GM13976 (cell line): ENCODE results near the gene EEA1.
"Not testable (repeated sequence)": the region's sequence is repeated elsewhere in the genome, so short reads cannot be mapped to it uniquely, and the experiment has no call there.

Source experiments
- DNase-seq: peaks from one replicate; pipeline ENCODE4 v3.0.0; 2012; ENCODE audit warnings: low spot score
- in situ Hi-C: fragments of 300-500 bp; cut with MboI; formaldehyde crosslinking; loops from one replicate; pipeline ENCODE4 v1.12.0; 2022; ENCODE audit warnings: low sequenced_read_pairs, mixed read lengths, inconsistent platforms; ENCODE audit not compliant: unreplicated experiment
- TF ChIP-seq, protein P1 (sequence below): IDR thresholded peaks from 2 replicates; pipeline ENCODE4 v1.5.1; 2012; ENCODE audit warnings: borderline replicate concordance, mild to moderate bottlenecking; ENCODE audit not compliant: insufficient read depth; ENCODE audit errors: extremely low read depth, missing control alignments, control extremely low read depth

EEA1 gene

DNA sequence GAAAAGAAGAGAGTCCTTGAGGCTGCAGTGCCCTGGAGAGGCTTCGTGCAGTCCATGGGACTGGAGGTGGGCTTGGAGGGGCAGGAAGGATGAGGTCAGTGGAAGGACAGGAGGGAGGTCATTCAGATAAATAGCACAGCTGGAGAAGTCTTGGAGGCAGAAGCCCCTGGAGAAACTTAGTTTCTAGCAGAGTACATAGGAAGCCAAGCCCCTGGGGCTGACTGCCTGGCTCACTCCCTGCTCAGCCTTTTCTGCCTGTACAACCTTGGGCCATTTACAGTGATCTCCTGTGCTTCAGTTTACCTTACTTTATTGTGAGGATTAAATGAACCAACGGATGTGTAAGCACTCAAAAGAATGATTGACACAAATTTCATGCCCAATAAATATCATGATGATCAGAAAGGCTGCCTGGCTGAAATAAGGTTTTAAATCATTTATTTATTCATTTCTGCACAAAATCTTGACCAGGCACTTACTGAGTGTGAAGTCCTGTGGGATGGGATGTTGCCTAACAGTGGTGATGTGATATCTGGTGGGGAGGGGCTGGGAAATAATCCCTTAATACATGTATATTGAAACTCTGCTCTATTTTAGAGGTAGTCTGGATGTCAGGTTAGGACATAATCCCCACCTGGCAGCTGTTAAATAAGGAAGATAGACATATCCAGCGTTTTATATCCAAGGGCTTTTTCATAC is 172.0 kb downstream of the EEA1 start:
- DNase-seq: no peak
- in situ Hi-C loops: no loop called here
- TF ChIP-seq, protein P1, sequence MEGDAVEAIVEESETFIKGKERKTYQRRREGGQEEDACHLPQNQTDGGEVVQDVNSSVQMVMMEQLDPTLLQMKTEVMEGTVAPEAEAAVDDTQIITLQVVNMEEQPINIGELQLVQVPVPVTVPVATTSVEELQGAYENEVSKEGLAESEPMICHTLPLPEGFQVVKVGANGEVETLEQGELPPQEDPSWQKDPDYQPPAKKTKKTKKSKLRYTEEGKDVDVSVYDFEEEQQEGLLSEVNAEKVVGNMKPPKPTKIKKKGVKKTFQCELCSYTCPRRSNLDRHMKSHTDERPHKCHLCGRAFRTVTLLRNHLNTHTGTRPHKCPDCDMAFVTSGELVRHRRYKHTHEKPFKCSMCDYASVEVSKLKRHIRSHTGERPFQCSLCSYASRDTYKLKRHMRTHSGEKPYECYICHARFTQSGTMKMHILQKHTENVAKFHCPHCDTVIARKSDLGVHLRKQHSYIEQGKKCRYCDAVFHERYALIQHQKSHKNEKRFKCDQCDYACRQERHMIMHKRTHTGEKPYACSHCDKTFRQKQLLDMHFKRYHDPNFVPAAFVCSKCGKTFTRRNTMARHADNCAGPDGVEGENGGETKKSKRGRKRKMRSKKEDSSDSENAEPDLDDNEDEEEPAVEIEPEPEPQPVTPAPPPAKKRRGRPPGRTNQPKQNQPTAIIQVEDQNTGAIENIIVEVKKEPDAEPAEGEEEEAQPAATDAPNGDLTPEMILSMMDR: no peak

DNA sequence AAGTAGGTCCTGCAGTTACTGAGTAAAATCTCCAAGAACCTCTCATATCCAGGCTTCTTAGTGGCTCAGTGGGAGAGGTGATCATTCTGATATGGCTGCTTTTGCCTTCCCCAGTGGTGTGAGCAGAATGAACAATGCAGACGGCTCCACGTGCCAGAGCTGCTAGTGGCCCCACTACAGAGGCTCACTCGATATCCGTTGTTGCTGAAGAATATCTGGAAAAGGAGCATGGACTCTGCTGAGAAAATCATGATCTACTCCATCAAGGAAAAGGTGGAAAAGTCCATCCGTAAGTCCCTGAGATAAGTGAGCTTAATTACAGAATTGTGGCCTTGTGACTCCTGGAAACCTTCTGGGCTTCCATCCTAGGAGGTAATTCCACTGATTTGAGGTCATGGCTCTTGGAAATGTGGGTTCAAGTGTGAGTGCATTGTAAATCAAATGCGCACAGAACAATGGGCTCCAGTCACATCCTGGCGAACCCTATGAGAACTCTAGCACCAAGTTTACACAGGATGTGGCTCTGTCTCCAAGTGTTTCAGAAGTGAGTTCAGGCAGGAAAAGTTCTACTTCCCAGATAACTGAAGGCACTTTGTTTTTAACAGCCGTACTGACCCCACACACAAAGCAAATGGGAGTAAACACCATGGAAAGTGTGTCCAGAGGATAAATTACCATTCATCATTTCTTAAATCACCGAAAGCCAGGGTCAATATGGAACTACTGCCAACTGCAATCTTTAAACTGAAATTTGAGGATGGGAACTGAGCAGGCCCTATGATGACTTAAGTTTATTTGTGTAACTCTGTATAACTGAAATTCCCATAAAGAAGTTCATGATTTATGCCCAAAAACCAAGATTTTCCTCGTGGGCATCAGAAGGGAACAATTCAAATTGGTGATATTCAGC is 174.9 kb downstream of the EEA1 start:
- no peak for DNase-seq
- in situ Hi-C loops: no loop called here
- TF ChIP-seq, protein P1: no peak

DNA sequence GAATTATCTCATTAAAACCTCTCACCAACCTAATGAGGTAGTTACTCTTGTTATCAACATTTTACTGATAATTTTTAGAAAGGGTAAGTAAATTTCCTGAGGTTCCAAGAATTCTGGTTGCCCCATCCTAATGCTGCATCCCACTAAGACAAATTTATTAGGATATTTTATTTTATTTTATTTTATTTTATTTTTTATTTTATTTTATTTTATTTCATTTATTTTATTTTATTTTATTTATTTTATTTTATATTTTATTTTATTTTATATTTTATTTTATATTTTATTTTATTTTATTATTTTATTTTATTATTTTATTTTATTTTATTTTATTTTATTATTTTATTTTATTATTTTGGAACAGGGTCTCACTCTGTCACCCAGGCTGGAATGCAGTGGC is 179.4 kb downstream of the EEA1 start:
- DNase-seq, in situ Hi-C loops: not testable (repeated sequence)

DNA sequence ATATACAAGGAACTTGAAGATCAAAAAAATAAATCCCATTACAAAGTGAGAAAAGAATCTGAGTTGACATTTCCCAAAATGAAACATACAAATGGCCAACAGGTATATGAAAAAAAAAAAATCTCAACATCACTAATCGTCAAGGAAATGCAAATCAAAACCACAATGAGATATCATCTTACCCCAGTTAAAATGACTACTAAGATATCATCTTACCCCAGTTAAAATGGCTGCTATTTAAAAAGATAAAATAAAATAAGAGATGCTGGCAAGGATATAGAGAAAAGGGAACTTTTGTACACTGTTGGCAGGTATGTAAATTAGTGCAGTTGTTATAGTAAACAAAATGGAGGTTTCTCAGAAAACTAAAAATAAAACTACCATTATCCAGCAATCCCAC is 181.9 kb downstream of the EEA1 start:
- DNase-seq: no peak
- TF ChIP-seq, protein P1: no peak
- in situ Hi-C loops: no loop called here

DNA sequence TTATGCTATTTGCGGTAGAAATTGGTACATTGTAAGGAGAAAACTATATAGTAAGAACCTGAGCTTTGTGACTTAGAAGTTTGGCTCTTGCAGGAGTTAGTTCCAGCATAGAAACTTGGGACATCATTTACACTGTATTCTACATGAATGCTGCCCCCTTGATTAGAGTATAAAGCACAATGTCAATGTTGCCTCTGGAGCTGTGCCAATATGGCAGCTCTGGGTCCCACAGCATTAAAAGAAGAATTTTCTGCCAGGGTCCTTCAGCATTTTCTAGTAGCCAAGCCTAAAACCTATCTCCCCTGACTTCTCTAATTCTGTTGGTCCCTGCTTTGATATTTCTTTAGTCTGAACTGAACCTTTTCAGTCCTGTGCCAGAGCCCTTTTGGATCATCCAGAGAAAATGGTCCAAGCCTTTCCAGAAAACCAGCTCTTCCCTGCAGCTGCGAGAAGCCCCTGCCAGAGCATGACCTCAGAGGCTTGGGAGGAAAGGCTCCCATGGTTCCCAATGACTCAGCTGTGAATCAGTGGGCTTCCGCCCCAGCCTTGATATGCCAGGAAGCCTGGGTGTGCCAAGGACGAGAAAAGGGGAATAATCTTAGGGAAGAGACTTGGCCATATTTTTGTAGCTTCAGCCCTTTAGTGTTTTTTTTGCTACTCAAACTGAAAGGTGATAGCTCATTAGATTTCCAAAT is 183.1 kb downstream of the EEA1 start:
- in situ Hi-C loops: no loop called here
- no peak for DNase-seq
- TF ChIP-seq, protein P1: no peak

DNA sequence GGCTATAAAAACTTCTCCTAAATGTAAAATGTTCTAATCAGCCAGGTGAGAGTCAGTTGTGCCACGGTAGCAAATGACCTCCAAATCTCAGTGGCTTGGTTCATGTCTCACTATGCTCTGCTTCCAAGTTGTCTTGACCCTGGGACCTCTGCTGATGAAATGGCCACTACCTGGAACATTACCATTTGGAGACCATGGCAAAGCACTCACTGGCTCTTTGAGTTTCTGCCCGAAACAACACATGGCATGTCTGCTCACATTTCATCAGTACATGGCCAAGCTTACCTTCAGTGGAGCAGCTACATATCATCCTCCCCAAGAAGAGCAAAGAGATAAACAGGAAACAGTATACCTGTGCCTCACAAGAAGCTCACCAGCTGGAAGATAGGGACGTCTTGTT is 186.1 kb downstream of the EEA1 start:
- TF ChIP-seq, protein P1: no peak
- in situ Hi-C loops: no loop called here
- DNase-seq: no peak
